Occipital lobe (tissue), 2 donors: ENCODE measurements around the gene TXNRD3. TPM values are rescaled to one million over a fixed set of nuclear protein-coding genes. Genes with fewer than 3 reads are reported as not detected.
"Not testable (repeated sequence)": the region's sequence is repeated elsewhere in the genome, so short reads cannot be mapped to it uniquely, and the experiment has no call there.

Experiments used
- DNase-seq: peaks from one replicate; lab custom pipeline; 2025; lab: John Stamatoyannopoulos, UW
- total RNA-seq: library from RNA; depleted of rRNA; stranded (reverse); fragments of >200 nt; gene quantifications from one replicate; pipeline ENCODE4 v1.2.3, GENCODE V29; 2014

TXNRD3 gene
- total RNA-seq, 1 donor from 2014 or later: 15.3 TPM

DNA sequence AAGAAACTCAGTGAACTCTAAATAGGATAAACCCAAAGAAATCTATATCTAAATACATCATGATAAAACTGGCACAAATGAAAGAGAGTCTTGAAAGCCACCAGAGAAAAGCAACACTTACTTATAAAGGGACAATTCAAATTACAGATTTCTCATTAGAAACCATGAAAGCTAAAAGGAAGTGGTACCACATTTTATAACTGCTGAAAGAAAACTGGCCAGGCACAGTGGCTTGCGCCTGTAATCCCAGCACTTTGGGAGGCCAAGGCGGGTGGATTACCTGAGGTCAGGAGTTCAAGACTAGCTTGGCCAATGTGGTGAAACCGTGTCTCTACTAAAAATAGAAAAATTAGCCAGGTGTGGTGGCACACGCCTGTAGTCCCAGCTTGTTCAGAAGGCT, 59.4 kb downstream of the TXNRD3 start:
- DNase-seq: not testable (repeated sequence)

DNA sequence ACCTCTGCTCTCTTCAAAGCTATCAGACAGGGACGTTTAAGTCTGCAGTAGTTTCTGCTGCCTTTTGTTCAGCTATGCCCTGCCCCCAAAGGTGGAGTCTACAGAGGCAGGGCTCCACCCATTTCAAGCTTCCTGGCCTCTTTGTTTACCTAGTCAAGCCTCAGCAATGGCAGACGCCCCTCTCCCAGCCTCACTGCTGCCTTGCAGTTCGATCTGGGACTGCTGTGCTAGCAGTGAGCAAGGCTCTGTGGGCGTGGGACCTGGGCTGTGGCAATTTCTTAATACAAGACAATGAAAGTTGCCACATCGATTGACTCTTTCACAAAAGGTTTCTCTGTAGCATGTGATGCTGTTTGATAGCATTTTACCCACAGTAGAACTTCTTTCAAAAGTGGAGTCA, 63.4 kb downstream of the TXNRD3 start:
- not testable (repeated sequence) for DNase-seq

DNA sequence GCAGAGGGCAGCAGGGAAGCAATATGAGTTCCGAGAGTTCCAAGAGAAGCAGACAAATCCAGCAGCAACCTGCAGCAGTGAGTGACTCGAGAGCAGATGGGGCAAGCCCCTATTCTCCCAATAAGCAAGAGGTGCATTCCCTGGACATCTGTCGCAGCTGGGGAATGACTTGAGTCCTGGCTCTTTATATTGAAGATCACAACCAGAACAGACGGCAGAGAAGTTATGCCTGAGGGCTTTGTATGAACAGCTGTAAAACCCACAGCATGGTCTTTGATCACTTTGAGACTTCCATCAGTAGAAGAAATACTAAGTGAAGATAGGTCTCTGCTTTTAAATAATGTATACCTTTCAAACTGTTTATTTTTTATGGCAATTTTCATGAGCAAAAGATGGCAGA, 72.6 kb downstream of the TXNRD3 start:
- DNase-seq: no peak

DNA sequence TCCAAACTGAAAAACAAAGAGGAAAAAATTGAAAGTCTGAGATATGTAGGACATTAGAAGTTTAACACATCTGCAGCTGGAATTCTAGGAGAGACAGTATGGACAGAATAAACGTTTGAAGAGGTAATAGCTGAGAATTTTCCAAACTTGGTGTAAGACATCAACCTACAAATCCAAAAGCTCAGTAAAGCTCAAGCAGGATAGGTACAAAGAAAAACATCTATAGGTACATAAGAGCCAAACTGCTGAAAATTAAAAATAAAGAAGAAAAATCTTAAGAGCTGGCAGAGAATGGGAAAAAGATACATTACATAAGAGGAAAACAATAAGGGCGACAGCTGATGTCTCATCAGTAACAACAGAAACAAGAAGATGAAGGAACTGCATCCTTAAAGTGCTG, 73.4 kb downstream of the TXNRD3 start:
- DNase-seq: no peak

DNA sequence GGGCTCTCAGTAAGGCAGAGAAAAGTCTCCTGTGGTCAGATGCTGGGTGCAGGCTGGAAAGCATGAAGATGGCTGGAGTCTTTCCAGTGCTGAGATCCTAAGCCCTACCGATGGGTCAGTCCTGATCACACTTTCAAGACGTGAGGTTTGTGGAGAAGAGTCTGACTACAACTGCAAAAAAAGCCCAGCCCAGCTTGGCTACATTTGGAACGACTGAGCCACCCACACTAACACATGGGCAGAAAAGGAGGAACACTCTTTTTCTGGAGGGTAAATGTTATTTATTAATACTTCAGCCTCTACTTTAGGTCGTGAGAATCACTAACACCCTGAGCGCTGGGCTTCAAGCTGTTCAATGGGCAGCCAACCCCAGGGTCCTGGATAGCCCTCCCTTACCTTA, 74.2 kb downstream of the TXNRD3 start:
- no peak for DNase-seq

DNA sequence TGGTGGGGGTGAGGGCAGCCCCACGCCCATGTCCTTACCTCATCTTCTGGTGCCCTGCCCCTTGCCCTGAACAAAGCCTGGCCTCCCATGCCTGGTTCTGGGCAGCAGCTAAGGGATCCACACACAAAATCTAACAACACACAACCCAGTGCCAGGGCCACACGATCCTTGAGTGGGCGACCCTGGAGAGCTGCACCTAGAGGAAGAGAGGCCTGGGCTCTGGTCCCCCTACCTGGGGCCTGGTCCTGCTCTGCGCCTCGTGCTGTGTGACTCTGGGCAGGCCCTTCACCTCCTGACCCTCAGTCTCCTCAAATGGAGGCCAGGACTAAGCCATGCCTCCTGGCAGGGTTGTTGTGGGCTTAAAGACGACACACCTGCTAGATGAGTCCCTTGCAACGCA, 76.2 kb downstream of the TXNRD3 start:
- DNase-seq: no peak

DNA sequence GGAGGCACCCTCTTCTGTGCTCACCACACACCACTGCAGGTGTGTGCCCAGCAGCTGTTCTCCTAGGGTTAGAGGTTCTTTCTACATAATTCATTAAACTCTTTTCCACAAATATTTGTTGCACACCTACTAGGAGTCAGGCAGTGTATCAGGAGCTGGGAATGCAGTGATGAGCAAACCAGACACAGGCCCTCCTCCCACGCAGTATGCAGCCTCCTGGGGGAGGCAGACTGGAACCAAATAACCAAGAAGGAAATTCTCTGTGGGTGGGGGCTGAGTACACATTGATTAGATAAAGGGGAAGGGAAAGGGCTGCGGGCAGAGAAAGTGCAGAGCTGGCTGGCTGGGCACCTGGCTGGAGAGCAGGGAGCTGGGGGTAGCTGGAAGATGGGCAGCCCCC, 77.7 kb downstream of the TXNRD3 start:
- no peak for DNase-seq

DNA sequence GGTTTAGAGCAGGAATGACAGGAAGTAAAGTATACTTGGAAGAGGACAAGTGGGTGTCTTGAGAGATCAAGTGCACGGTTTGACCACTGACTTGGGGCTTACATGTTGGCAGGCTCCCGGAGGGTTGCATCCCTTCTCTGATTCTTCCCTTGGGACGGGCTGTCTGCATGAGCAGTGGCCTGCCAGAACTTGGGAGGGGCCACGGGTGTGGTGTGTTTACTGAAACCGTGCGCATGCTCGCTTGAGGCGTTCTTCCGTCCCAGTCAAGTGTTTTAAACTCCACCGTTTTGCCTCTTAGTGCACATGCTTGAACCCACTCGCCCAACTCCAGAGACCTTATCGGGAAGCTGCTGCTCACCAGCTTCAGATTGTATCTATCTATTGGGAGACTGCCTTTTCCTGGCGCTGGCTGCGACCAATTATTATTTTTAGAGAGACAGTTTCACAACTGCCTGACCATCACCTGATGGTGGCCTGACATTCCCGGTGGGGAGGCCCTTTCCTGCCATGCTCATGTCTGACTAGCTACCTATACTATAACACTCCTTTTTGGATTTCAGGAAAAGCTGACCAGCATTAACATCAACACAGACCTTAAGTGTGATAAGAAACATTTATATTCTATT, 81.3 kb downstream of the TXNRD3 start:
- no peak for DNase-seq

DNA sequence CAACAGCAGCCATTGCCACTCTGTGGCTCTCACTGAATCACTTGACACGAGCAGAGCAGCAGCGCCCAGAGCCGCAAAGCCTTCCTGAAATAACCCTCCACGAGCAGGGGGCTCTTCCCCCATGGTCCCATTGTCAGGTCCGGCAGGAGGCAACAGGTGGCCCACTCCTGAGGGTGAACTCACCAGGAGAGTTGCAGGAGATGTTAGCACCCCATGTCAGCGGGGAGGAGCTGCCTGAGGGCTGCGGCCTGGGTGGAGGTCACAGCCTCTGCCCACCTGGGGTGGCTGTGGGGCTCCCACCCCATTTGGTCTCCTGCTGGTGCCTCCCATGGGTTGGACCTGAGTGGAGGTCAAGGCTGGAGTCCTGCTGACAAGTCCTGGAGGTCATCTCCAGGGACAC, 83.8 kb downstream of the TXNRD3 start:
- DNase-seq: no peak

DNA sequence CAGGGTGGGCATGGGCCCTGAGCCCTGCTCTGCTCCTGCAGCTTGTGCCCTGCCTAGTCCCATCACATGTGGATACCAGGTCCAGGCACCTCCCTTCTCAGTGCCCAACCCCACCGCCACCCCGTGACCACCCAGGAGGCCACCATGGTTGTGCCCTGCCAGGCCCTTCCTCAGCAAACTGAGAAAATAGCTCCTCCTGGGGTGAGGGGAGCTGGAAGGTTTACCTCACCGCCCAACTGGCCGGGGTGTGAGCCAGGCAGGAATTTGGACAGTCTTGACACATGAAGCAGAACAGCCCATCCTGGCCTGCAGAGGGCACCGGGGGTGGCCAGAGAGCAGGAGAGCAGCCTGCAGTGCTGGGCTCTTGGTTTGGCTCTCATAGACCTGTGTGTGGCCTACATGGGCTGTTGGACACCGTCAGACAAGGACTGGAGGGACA, 84.8 kb downstream of the TXNRD3 start:
- no peak for DNase-seq

DNA sequence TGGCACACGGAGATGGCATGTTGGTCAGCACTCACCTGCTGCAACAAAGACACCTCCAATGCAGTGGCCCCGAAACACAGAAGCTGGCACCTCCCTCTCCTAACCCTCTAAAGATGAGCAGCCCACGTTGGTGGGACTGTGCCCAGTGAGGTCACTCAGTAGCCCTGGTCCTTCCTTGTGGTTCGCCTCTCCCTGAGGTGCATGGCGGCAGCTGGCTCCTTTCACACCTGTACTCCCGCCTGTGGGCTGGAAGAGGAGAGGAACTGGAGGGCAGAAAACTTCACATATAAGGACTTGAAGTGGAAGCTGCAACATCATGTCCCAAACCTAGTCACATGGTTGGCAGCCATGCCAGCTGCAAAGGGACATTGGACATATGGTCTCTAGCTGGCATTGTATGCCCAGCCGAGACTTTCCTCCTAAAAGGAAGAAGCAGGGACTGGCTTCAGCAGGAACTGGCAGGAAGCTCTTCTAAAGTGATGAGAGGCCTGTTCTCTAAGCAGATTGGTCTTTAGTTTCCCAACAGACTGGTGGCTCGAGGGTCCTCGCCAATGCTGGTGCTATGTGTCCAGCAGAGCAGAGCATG, 85.4 kb downstream of the TXNRD3 start:
- DNase-seq: no peak

DNA sequence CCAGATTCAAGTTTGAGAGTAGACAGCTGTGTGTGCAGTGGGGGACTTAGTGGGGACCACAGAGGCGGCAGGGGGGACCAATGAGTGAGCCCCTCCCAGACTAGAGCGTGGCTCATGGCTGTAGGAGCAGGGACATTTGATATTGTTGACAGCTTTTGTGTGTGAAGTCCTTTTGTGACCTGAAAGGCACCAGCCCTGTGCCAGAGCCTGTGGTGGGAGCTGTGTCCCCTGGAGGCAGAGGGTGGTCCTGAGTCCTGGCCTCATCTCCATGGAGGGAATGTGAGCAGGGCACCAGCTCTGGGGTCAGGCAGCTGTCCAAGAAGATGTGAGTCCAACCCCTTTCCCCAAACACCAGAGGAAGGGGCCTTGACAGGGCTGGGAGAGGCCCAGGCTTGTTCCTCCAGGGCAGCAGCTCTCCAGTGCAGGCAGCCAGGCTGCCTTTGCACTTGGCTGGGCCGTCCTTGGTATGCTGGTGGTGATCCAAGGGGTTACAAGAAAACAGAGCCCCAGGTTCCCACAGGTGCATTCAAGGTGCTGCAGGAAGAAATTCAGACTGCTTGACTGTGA, 86.1 kb downstream of the TXNRD3 start:
- no peak for DNase-seq

DNA sequence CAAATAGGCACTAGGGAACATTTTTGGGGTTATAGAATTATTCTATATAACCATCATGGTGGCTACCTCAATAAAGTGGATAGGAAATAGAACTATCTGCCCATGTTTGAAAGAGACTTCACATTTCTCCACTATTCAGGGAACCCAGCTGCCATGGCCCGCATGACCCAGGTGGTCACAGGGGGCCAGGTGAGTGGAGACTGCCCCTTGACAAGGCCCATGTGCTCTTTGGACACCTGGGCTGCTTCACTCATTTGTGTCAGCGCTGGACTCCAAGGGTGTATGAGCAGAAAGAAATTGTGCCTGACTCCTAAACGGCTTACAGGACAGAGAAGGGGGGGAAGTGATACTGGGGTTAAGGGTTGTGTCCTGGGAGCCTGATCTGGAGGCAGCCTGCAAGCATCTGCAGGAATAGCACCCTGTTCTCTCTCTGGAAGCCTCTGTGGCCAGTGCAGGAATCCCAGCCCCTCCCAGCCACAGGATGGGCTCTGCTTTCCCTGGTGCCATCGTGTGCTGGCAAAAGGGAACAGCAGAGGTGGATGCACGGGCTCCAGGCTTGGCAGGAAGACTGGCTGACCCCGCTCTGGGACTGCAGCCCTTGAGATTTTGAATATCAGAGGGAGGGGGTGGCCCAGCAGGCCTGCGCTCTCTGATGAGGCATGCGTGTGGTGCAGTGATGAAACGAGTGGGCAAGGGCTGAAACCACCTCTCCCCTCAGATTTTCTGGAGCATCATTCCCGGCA, 87.1 kb downstream of the TXNRD3 start:
- no peak for DNase-seq

DNA sequence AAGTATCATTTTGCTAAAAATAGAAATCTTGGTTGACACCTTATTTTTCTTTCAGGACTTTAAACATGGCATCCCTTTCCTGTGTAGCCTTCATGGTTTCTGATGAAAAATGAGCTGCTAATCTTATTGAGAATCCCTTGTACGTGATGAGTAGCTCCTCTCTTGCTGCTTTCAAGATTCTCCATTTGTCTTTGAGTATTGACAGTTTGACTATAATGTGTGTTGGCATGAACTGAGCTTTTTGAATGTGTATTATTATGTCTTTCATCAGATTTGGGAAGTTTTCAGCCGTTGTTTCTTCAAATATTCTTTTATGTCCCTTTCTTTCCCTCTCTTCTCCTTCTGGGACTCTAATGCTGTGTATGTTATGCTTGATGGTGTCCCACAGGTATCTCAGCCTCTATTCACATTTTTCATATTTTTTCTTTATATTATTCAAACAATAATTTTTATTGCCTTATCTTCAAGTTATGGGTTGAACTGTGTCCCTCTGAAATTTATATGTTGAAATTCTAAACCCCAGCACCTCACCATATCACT, 92.1 kb downstream of the TXNRD3 start:
- DNase-seq: no peak

DNA sequence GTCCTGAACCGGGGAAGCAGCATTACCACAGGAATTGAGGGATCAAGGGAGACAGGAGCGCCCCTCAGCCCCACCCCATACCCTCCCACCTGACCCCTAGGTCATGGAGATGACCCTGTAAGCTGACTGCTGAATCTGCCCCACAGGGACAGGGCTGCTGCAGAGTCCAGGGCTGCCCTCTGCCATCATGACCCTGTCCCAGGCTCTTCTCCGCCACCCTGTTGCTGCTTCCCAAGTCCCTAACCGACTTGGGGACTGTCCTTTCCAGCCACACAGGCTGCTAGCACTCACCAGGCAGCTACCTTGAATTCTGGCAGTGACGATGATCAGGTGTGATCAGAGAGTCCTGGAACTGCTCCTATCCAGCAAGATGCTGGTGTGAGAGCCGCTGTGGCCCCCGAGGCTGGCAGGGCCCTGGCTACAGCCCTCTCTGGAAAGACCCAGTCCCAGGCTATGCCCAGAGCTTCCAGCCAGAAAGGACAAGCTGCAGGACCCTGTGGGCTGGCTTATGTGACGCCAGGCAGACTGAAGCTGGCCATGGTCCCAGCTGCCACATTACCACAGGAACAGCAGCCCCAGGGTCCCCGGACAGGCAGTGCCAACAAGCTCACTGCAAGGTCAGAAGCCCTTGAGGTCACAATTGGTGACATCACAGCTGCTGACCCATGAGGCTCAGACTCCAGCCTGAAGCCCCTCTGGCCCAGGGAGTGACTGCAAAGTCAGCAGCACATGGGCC, 96.4 kb downstream of the TXNRD3 start, which contains the start of gene C3orf22:
Gene C3orf22, minus strand, starts transcription at position 597 of the 736 bp plus-strand sequence. CDS start 5,542 bp downstream, outside the sequence.
- no peak for DNase-seq

DNA sequence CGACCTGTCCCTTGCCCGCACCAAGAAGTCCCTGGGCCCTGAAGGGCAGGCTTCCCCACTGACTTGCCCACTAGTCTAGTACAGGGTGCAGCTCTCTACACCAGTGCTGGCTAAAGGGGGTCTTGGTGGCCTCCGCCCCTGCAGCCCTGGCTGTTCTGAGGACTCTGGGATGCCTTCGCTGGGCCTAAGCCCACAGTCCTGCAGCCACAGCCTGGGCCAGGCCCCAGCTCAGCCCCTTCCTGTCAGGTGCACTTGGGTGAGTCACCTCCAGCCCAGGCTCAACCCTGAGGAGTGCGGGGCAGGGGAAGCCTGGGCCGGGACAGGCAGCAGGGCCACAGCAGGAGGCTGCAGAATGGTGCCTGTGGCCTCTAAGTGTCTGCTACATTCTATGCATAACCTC, 97.2 kb downstream of the TXNRD3 start:
- no peak for DNase-seq

DNA sequence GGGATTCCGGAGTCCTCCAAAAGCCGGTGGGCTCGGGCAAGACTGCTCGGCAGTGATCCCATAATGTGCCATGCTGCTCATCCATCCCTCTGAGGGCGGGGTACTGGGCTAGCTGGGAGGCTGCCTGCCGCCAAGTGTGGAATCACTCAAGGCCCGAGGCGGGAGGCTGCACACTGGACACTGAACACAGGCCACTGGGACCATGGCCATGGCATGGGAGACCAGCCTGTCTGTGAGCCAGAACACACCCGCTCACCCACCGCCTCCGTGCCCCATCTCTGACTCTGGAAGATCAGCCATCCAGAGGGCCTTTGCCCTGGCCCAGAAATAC, 97.5 kb downstream of the TXNRD3 start:
- no peak for DNase-seq
